Measurements from ENCODE around the gene SGCA. TPM values are rescaled to one million over a fixed set of nuclear protein-coding genes. Genes with fewer than 3 reads are reported as not detected.

The SGCA gene
- total RNA-seq, 1 donor from 2014 or later = not detected

DNA sequence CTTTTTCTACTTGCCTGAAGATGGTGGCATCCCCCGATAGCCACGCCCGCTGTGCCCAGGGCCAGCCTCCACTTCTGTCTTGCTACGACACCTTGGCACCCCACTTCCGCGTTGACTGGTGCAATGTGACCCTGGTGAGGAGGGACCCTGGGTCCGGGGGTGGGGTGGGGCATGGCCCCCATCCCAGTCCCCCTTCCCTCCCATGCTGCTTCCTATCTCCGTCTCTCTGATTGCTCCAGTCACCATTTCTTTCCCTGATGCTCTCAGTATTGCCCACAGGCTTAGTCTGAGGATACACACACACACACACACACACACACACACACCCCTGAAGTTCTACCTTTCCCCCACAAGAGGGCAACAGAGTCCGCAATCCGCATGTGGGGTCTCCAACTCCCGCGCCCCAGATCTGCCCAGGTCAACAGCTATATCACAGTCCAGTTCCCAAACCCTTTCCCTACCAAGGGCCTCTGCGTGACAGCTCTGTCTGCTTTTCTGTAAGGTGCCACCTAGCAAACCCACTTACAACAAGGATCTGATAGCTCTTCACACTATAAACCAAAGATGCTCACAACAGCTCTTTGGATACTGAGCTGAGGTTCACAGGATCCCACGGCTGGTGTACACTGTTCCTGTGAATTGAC is 3.4 kb downstream of the SGCA start:
- H3K27me3 Mint-ChIP-seq (ENCODE audit: low read depth) = no peaks in the 10 kb centered on the region
- H3K36me3 Mint-ChIP-seq (ENCODE audit: low read depth) = no peaks in the 10 kb centered on the region
- TF ChIP-seq, protein P1, sequence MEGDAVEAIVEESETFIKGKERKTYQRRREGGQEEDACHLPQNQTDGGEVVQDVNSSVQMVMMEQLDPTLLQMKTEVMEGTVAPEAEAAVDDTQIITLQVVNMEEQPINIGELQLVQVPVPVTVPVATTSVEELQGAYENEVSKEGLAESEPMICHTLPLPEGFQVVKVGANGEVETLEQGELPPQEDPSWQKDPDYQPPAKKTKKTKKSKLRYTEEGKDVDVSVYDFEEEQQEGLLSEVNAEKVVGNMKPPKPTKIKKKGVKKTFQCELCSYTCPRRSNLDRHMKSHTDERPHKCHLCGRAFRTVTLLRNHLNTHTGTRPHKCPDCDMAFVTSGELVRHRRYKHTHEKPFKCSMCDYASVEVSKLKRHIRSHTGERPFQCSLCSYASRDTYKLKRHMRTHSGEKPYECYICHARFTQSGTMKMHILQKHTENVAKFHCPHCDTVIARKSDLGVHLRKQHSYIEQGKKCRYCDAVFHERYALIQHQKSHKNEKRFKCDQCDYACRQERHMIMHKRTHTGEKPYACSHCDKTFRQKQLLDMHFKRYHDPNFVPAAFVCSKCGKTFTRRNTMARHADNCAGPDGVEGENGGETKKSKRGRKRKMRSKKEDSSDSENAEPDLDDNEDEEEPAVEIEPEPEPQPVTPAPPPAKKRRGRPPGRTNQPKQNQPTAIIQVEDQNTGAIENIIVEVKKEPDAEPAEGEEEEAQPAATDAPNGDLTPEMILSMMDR (conservative IDR thresholded peaks at IDR 0.05) = peak; percentile 70
- DNase-seq (ENCODE audit: low read depth, low spot score) = peak; percentile 63
- no peak overlapping the region for H3K4me3 Mint-ChIP-seq
- no peak overlapping the region for H3K27ac Mint-ChIP-seq (ENCODE audit: unreplicated experiment)
- H3K9me3 Mint-ChIP-seq = no peaks in the 10 kb centered on the region
- H3K4me1 Mint-ChIP-seq = peaks cover 22% of the 10 kb centered on the region

DNA sequence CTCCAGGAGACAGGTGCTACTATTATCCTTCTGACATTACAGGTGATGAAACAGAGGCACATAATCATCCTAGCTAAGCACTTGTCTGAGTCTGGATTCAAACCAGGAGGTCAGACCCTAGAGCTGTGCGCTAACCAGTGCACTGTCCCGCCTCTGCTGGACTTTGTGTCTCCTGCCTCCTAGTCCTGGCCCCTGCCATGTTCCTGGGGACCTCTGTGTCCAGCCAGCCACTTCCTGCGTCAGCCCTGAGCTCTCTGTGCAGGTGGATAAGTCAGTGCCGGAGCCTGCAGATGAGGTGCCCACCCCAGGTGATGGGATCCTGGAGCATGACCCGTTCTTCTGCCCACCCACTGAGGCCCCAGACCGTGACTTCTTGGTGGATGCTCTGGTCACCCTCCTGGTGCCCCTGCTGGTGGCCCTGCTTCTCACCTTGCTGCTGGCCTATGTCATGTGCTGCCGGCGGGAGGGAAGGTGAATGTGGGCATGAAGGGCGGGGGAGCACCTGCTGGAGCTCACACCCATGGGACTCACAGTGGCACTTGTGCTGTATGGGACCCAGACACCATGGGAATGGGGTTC is 4.2 kb downstream of the SGCA start:
- Mint-ChIP-seq H3K9me3 (no peaks in the 10 kb centered on the region), H3K4me3 (no peak overlapping the region), H3K36me3 (ENCODE audit: low read depth) (no peaks in the 10 kb centered on the region), H3K27me3 (ENCODE audit: low read depth) (no peaks in the 10 kb centered on the region), H3K4me1 (peaks cover 22% of the 10 kb centered on the region), H3K27ac (ENCODE audit: unreplicated experiment) (no peak overlapping the region)
- TF ChIP-seq, protein P1 (conservative IDR thresholded peaks at IDR 0.05) = no peak
- no peak for DNase-seq (ENCODE audit: low read depth, low spot score)

DNA sequence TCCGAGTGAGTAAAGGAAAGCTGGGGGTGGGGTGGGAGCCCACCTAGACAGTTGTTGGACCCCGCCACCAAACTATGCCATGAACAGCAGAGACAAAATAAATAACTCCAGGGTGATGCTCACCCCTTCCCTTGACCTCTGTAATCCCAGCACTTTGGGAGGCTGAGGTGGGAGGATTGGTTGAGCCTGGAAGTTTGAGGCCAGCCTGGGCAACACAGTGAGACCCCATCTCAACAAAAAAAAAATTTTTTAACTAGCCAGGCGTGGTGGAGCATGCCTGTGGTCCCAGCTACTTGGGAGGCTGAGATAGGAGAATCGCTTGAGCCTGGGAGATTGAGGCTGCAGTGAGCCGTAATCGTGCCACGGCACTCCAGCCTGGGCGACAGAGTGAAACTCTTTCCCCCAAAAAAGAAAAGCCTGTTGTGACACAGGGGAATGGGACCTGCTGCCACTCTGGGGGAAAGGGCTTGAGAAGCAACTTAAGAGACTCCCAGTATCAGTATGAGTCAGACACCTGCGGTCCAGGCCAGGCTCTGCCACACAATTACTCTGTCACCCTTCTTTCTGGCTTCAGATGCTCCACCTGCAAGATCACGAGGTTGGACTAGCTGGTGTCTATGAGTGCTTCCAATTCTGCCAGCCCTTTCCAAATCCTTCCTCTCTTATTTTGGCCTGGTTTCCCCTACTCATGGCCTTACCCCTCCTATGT is 5.0 kb downstream of the SGCA start:
- peaks cover 18% of the 10 kb centered on the region for H3K4me1 Mint-ChIP-seq
- TF ChIP-seq, protein P1 (conservative IDR thresholded peaks at IDR 0.05) = no peak
- no peaks in the 10 kb centered on the region for H3K27me3 Mint-ChIP-seq (ENCODE audit: low read depth)
- no peak overlapping the region for H3K4me3 Mint-ChIP-seq
- H3K27ac Mint-ChIP-seq (ENCODE audit: unreplicated experiment) = no peak overlapping the region
- H3K36me3 Mint-ChIP-seq (ENCODE audit: low read depth) = no peaks in the 10 kb centered on the region
- no peak for DNase-seq (ENCODE audit: low read depth, low spot score)
- H3K9me3 Mint-ChIP-seq = no peaks in the 10 kb centered on the region

DNA sequence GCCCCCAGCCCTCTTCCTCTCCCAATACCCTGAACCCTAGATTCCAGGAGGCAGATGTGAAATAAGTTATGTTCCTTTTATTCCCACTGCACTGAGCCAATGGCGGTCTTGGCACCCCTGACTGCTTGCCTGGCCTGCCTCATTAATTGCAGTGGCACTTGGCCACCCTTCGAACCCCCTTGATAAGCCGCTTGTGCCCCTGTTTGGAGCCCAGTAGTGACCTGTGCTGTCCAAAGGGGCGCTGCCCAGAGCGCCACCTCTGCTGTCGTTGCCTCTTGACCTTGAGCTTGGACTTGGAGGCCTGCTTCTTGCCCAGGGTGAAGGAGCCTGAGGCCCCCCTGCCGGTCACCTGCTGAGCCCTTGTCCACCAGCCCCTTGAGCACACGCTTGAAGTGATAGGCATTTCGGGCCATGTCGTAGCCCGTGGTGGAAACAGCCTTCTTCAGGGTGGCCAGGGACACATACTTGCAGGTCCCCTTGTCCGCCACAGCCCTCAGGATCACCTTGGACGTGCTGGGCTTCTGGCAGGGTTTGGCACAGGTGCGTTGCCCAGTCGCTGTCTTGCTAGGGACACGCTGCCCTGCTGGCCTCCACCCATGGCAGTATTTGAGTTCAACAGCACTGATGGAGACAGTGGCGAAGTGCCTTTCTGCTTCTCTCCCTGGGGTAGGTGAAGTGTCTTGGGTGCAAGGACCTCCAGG is 5.7 kb downstream of the SGCA start:
- H3K4me1 Mint-ChIP-seq = peaks cover 18% of the 10 kb centered on the region
- no peaks in the 10 kb centered on the region for H3K36me3 Mint-ChIP-seq (ENCODE audit: low read depth)
- H3K9me3 Mint-ChIP-seq = no peaks in the 10 kb centered on the region
- H3K4me3 Mint-ChIP-seq = no peak overlapping the region
- TF ChIP-seq, protein P1 (conservative IDR thresholded peaks at IDR 0.05) = no peak
- peak overlapping the region; percentile 12 for H3K27ac Mint-ChIP-seq (ENCODE audit: unreplicated experiment)
- DNase-seq (ENCODE audit: low read depth, low spot score) = no peak
- no peaks in the 10 kb centered on the region for H3K27me3 Mint-ChIP-seq (ENCODE audit: low read depth)

DNA sequence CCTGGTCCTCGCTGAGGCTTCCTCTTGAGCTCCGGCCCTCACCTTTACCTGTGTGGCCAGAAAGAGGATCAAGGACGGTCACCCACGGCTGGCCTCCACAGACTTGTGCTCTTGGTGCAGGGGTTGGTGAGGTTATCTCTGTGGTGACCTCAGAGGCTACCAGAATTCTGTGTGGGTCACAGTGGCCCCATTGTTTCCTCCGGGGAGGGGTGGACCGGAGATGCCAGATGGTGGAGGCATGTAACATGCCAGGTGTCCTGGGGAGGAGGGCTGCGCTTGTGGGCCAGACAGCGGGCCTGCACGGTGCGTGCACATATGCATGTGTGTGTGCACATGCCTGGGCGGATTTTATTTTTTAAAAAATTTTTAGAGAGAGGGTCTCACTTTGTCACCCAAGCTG is 6.3 kb downstream of the SGCA start:
- no peak for DNase-seq (ENCODE audit: low read depth, low spot score)
- Mint-ChIP-seq H3K4me1 (peaks cover 18% of the 10 kb centered on the region), H3K4me3 (no peak overlapping the region), H3K9me3 (no peaks in the 10 kb centered on the region), H3K27ac (ENCODE audit: unreplicated experiment) (peak overlapping the region; percentile 12), H3K36me3 (ENCODE audit: low read depth) (no peaks in the 10 kb centered on the region), H3K27me3 (ENCODE audit: low read depth) (no peaks in the 10 kb centered on the region)
- TF ChIP-seq, protein P1 (conservative IDR thresholded peaks at IDR 0.05) = no peak
